Measurements from ENCODE around the gene CIITA. TPM values are rescaled to one million over a fixed set of nuclear protein-coding genes. Genes with fewer than 3 reads are reported as not detected.
"Not testable (repeated sequence)": the region's sequence is repeated elsewhere in the genome, so short reads cannot be mapped to it uniquely, and the experiment has no call there.

The CIITA gene, protein sequence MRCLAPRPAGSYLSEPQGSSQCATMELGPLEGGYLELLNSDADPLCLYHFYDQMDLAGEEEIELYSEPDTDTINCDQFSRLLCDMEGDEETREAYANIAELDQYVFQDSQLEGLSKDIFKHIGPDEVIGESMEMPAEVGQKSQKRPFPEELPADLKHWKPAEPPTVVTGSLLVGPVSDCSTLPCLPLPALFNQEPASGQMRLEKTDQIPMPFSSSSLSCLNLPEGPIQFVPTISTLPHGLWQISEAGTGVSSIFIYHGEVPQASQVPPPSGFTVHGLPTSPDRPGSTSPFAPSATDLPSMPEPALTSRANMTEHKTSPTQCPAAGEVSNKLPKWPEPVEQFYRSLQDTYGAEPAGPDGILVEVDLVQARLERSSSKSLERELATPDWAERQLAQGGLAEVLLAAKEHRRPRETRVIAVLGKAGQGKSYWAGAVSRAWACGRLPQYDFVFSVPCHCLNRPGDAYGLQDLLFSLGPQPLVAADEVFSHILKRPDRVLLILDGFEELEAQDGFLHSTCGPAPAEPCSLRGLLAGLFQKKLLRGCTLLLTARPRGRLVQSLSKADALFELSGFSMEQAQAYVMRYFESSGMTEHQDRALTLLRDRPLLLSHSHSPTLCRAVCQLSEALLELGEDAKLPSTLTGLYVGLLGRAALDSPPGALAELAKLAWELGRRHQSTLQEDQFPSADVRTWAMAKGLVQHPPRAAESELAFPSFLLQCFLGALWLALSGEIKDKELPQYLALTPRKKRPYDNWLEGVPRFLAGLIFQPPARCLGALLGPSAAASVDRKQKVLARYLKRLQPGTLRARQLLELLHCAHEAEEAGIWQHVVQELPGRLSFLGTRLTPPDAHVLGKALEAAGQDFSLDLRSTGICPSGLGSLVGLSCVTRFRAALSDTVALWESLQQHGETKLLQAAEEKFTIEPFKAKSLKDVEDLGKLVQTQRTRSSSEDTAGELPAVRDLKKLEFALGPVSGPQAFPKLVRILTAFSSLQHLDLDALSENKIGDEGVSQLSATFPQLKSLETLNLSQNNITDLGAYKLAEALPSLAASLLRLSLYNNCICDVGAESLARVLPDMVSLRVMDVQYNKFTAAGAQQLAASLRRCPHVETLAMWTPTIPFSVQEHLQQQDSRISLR
- total RNA-seq (2022) (0.12 TPM in 1 of 2 replicates, not detected in the other), Bru-seq, nascent RNA (percentile 8 among the genes with signal in this experiment), BruChase-seq, experiment 1, labeled RNA remaining after a 6-hour chase (percentile 2 among the genes with signal in this experiment), BruChase-seq, experiment 2, labeled RNA remaining after a 2-hour chase (percentile 4 among the genes with signal in this experiment)
- long read RNA-seq, result 0 reads

DNA sequence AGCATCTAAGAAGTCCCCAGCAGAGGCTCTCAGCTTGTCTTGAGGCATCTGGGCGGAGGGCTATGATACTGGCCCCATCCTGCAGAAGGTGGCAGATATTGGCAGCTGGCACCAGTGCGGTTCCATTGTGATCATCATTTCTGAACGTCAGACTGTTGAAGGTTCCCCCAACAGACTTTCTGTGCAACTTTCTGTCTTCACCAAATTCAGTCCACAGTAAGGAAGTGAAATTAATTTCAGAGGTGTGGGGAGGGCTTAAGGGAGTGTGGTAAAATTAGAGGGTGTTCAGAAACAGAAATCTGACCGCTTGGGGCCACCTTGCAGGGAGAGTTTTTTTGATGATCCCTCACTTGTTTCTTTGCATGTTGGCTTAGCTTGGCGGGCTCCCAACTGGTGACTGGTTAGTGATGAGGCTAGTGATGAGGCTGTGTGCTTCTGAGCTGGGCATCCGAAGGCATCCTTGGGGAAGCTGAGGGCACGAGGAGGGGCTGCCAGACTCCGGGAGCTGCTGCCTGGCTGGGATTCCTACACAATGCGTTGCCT, at the start of gene CIITA:
TSS of gene CIITA (plus strand) at position 404 of the 543 bp plus-strand sequence. CDS start at position 533, 129 bp downstream.
- peaks cover 13% of the 10 kb centered on the region for H3K4me1 Mint-ChIP-seq (ENCODE audit: insufficient read depth, unreplicated experiment)
- no peaks in the 10 kb centered on the region for H3K36me3 Mint-ChIP-seq (ENCODE audit: insufficient read depth, unreplicated experiment)
- no peak within 1 kb of the TSS for H3K27ac Mint-ChIP-seq (ENCODE audit: low read depth, unreplicated experiment)
- no TSS peak for BruUV-seq (replicated peaks)
- POLR2A ChIA-PET, result interaction anchor here (0.6 to 0.7 kb wide), 2 partner anchors 39 to 133 kb away, joined by 3 read pairs; partner anchors contain the start of gene NUBP1
- TF ChIP-seq, protein P1, sequence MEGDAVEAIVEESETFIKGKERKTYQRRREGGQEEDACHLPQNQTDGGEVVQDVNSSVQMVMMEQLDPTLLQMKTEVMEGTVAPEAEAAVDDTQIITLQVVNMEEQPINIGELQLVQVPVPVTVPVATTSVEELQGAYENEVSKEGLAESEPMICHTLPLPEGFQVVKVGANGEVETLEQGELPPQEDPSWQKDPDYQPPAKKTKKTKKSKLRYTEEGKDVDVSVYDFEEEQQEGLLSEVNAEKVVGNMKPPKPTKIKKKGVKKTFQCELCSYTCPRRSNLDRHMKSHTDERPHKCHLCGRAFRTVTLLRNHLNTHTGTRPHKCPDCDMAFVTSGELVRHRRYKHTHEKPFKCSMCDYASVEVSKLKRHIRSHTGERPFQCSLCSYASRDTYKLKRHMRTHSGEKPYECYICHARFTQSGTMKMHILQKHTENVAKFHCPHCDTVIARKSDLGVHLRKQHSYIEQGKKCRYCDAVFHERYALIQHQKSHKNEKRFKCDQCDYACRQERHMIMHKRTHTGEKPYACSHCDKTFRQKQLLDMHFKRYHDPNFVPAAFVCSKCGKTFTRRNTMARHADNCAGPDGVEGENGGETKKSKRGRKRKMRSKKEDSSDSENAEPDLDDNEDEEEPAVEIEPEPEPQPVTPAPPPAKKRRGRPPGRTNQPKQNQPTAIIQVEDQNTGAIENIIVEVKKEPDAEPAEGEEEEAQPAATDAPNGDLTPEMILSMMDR (IDR thresholded peaks at IDR 0.05; ENCODE audit: unreplicated experiment), result no peak
- DNase-seq (ENCODE audit: unreplicated experiment), result peak; percentile 94
- no peak within 1 kb of the TSS for H3K4me3 Mint-ChIP-seq (ENCODE audit: unreplicated experiment)
- no peaks in the 10 kb centered on the region for H3K9me3 Mint-ChIP-seq (ENCODE audit: unreplicated experiment)
- peaks cover 40% of the 10 kb centered on the region for H3K27me3 Mint-ChIP-seq (ENCODE audit: insufficient read depth, unreplicated experiment)
- CTCF ChIA-PET, result interaction anchor here (0.6 to 3.1 kb wide), 5 partner anchors 8 to 562 kb away, joined by 3 to 15 read pairs (median 3); partner anchors contain the start of gene NUBP1
- intact Hi-C loops (cut with micrococcal nuclease), result loop anchor here (5.0 kb wide), 2 partner anchors 50 to 135 kb away; partner anchors contain the start of gene NUBP1

DNA sequence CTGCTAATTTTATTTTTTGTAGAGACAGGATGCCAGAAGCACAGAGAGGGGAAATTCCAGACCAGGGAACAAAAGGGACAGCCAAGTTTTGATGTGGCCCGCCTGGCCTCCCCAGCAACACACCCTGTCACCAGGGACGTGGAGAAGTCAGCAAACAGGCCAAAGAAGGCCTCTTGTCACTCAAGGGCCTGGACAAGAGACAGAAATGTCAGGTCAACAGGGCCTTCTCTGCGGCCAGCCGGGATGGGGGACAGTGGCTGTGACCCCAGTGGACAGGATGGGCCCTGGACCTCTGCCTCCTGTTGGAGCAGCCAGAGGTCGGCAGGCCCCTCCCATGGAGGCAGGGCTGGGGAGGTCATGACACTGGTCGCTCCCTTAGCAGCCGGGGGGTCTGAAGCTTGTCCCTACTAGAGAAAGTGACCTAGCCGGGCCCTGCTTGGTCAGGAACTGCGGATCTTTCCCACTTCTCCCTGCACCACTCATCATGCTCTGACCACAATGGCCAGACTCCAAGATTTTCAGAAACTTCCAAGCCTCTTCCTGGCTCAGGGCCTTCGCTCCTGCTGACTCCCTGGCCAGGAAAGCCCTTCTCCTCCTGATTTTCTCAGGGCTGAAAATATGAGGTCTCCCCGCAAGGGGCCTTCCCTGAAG, 49.2 kb upstream of the CIITA start:
- Mint-ChIP-seq H3K27ac (ENCODE audit: low read depth, unreplicated experiment) (peak overlapping the region; percentile 89), H3K36me3 (ENCODE audit: insufficient read depth, unreplicated experiment) (no peaks in the 10 kb centered on the region), H3K9me3 (ENCODE audit: unreplicated experiment) (no peaks in the 10 kb centered on the region), H3K4me3 (ENCODE audit: unreplicated experiment) (peak overlapping the region; percentile 55), H3K27me3 (ENCODE audit: insufficient read depth, unreplicated experiment) (no peaks in the 10 kb centered on the region), H3K4me1 (ENCODE audit: insufficient read depth, unreplicated experiment) (peaks cover 19% of the 10 kb centered on the region)
- no TSS peak for BruUV-seq (replicated peaks)
- TF ChIP-seq, protein P1 (IDR thresholded peaks at IDR 0.05; ENCODE audit: unreplicated experiment), result no peak
- POLR2A ChIA-PET, result interaction anchor here (1.4 to 2.1 kb wide), 4 partner anchors 51 to 116 kb away, joined by 4 to 6 read pairs (median 5); partner anchors contain the start of genes CLEC16A, DEXI and NUBP1
- intact Hi-C loops (cut with micrococcal nuclease), result loop anchor here (5.0 kb wide), 1 partner anchor 49 kb away; the partner anchor contains the start of gene CIITA
- DNase-seq (ENCODE audit: unreplicated experiment), result peak; percentile 93
- CTCF ChIA-PET, result interaction anchor here (0.6 to 1.5 kb wide), 2 partner anchors 92 to 128 kb away, joined by 3 to 6 read pairs; no protein-coding TSS in a partner anchor

DNA sequence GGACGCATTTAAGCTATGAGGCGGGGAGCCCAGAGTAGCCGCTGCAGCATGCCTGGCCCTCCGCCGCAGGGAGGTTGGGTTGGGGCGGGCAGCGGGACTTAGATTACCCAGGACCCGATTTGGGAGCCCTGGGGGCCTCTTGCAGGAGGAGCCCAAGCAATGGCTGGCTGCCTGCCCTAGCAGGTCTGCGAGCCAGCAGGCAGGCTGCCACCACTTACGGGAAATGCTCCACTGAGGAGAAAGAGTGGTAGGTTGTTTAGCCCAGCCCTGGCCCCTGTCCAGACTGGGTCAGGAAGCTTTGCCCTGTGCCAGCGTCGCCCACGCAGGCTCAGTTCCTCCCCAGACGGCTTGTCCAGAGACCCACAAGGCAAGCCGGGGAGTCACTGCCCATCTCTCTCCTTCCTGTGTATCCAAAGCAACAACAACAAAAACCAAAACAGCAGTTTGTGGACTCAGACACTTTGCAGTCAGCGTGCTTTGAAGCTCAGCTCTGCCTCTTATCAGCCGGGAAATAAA, 48.1 kb upstream of the CIITA start:
- Mint-ChIP-seq H3K36me3 (ENCODE audit: insufficient read depth, unreplicated experiment) (no peaks in the 10 kb centered on the region), H3K4me1 (ENCODE audit: insufficient read depth, unreplicated experiment) (peaks cover 19% of the 10 kb centered on the region), H3K4me3 (ENCODE audit: unreplicated experiment) (peak overlapping the region; percentile 55), H3K9me3 (ENCODE audit: unreplicated experiment) (no peaks in the 10 kb centered on the region), H3K27me3 (ENCODE audit: insufficient read depth, unreplicated experiment) (no peaks in the 10 kb centered on the region), H3K27ac (ENCODE audit: low read depth, unreplicated experiment) (peak overlapping the region; percentile 89)
- ChIA-PET POLR2A (interaction anchor here (0.6 to 2.1 kb wide), 8 partner anchors 26 to 1974 kb away, joined by 3 to 6 read pairs (median 4); partner anchors contain the start of genes CLEC16A, DEXI and NUBP1), CTCF (interaction anchor here (0.7 to 1.5 kb wide), 5 partner anchors 13 to 92 kb away, joined by 3 to 6 read pairs (median 3); no protein-coding TSS in a partner anchor)
- TF ChIP-seq, protein P1 (IDR thresholded peaks at IDR 0.05; ENCODE audit: unreplicated experiment), result no peak
- peak; percentile 99 for DNase-seq (ENCODE audit: unreplicated experiment)
- intact Hi-C loops (cut with micrococcal nuclease), result loop anchor here (1.0 to 5.0 kb wide), 2 partner anchors 48 to 89 kb away; partner anchors contain the start of gene CIITA
- BruUV-seq (replicated peaks), result no TSS peak

DNA sequence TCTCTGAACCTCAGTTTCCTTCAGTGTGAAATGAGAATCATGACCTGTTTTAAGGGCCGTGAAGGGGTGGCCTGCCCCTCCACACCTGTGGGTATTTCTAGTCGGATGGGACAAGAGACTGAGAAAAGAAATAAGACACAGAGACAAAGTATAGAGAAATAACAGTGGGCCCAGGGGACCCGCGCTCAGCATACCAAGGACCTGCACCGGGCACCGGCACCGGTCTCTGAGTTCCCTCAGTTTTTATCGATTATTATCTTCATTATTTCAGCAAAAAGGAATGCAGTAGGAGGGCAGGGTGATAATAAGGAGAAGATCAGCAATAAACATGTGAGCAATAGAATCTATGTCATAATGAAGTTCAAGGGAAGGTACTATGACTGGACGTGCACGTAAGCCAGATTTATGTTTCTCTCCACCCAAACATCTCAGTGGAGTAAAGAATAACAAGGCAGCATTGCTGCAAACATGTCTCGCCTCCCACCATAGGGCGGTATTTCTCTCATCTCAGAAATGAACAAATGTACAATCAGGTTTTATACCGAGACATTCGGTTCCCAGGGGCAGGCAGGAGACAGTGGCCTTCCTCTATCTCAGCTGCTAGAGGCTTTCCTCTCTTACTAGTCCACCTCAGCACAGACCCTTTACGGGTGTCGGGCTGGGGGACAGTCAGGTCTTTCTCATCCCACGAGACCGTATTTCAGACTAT, 47.5 kb upstream of the CIITA start:
- intact Hi-C loops (cut with micrococcal nuclease), result loop anchor here (1.0 to 5.0 kb wide), 2 partner anchors 48 to 89 kb away; partner anchors contain the start of gene CIITA
- Mint-ChIP-seq H3K27ac (ENCODE audit: low read depth, unreplicated experiment) (peak overlapping the region; percentile 89), H3K4me1 (ENCODE audit: insufficient read depth, unreplicated experiment) (peaks cover 24% of the 10 kb centered on the region)
- ChIA-PET CTCF (interaction anchor here (0.8 to 1.2 kb wide), 3 partner anchors 12 to 93 kb away, joined by 3 to 5 read pairs (median 3); no protein-coding TSS in a partner anchor), POLR2A (interaction anchor here (0.6 to 2.1 kb wide), 5 partner anchors 27 to 115 kb away, joined by 3 to 6 read pairs (median 4); partner anchors contain the start of genes CLEC16A and DEXI)
- DNase-seq (ENCODE audit: unreplicated experiment); BruUV-seq (replicated peaks); H3K27me3 Mint-ChIP-seq (ENCODE audit: insufficient read depth, unreplicated experiment); H3K4me3 Mint-ChIP-seq (ENCODE audit: unreplicated experiment); H3K9me3 Mint-ChIP-seq (ENCODE audit: unreplicated experiment); H3K36me3 Mint-ChIP-seq (ENCODE audit: insufficient read depth, unreplicated experiment): not testable (repeated sequence)

DNA sequence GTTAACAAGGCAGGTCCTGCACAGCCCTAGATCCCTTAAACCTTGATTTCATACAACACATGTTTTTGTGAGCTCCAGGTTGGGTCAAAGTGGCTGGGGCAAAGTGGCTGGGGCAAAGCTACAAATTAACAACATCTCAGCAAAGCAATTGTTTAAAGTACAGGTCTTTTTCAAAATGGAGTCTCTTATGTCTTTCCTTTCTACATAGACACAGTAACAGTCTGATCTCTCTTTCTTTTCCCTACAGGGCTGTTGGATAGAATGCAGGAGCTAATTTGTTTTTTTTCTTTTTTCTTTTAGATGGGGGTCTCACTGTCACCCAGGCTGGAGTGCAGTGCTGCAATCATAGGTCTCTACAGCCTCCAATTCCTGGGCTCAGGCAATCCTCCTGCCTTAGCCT, 46.8 kb upstream of the CIITA start:
- H3K9me3 Mint-ChIP-seq (ENCODE audit: unreplicated experiment); POLR2A ChIA-PET; H3K36me3 Mint-ChIP-seq (ENCODE audit: insufficient read depth, unreplicated experiment); intact Hi-C loops (cut with micrococcal nuclease); CTCF ChIA-PET; DNase-seq (ENCODE audit: unreplicated experiment); H3K27me3 Mint-ChIP-seq (ENCODE audit: insufficient read depth, unreplicated experiment); BruUV-seq (replicated peaks); H3K4me3 Mint-ChIP-seq (ENCODE audit: unreplicated experiment); H3K27ac Mint-ChIP-seq (ENCODE audit: low read depth, unreplicated experiment): not testable (repeated sequence)
- peaks cover 24% of the 10 kb centered on the region for H3K4me1 Mint-ChIP-seq (ENCODE audit: insufficient read depth, unreplicated experiment)
